IPS DF 6.9 (cell line): Measurements from ENCODE around the gene OGFOD3.
A peak's percentile ranks its signal among the peaks of the same experiment; 100 is the strongest.
"Not testable (repeated sequence)": the region's sequence is repeated elsewhere in the genome, so short reads cannot be mapped to it uniquely, and the experiment has no call there.

Source experiments
- DNase-seq: peaks from one replicate; pipeline ENCODE4 v3.0.0-alpha.2; 2013; ENCODE audit warnings: low read depth, low spot score
- H3K27ac ChIP-seq: one replicate; pipeline ENCODE4 v1.5.1; 2013; ENCODE audit warnings: low read length, control low read depth
- H3K27me3 ChIP-seq: 2 replicates; pipeline ENCODE4 v1.6.1; 2013; ENCODE audit warnings: mild to moderate bottlenecking, low read length; ENCODE audit not compliant: control insufficient read depth, insufficient read depth
- H3K36me3 ChIP-seq: 2 replicates; pipeline ENCODE4 v1.6.1; 2013; ENCODE audit warnings: low read length; ENCODE audit not compliant: control insufficient read depth, insufficient read depth
- H3K4me1 ChIP-seq: 2 replicates; pipeline ENCODE4 v1.6.1; 2013; ENCODE audit warnings: low read length; ENCODE audit not compliant: control insufficient read depth, insufficient read depth
- H3K4me3 ChIP-seq: 2 replicates; pipeline ENCODE4 v1.5.1; 2013; ENCODE audit warnings: mild to moderate bottlenecking, low read length
- H3K9me3 ChIP-seq: 2 replicates; pipeline ENCODE4 v1.6.1; 2013; ENCODE audit warnings: low read length, inconsistent platforms; ENCODE audit not compliant: control insufficient read depth, insufficient read depth
- WGBS: extraction: QIAGEN DNeasy Blood & Tissue Kit; methylation state at CpG from one replicate; pipeline ENCODE4 v1.1.7; 2013; ENCODE audit warnings: mixed read lengths, missing lambda C conversion rate; ENCODE audit not compliant: insufficient read length, insufficient coverage; 5-methylcytosine and 5-hydroxymethylcytosine counted together

OGFOD3 gene

GRCh38 chr17:82414548-82415281 lies 3.7 kb downstream of the OGFOD3 start:
- DNase-seq = peak; percentile 63
- H3K4me3 ChIP-seq = no peak overlapping the region
- H3K27ac ChIP-seq = no peak overlapping the region
- no peaks in the 10 kb centered on the region for H3K4me1 ChIP-seq
- H3K27me3 ChIP-seq = no peaks in the 10 kb centered on the region
- no peaks in the 10 kb centered on the region for H3K9me3 ChIP-seq
- no peaks in the 10 kb centered on the region for H3K36me3 ChIP-seq
- no CpG with 5 or more reads among the region's 38 CpGs for WGBS

GRCh38 chr17:82412535-82413520 lies 5.6 kb downstream of the OGFOD3 start:
- Histone ChIP-seq H3K9me3 (no peaks in the 10 kb centered on the region), H3K4me3 (no peak overlapping the region), H3K4me1 (no peaks in the 10 kb centered on the region), H3K36me3 (no peaks in the 10 kb centered on the region), H3K27me3 (no peaks in the 10 kb centered on the region), H3K27ac (no peak overlapping the region)
- no peak for DNase-seq
- no CpG with 5 or more reads among the region's 29 CpGs for WGBS

- no CpG with 5 or more reads among the region's 16 CpGs for WGBS
- not testable (repeated sequence) for H3K27me3 ChIP-seq
These were observed 6.3 kb downstream of the OGFOD3 start for GRCh38 chr17:82412081-82412480.

DNA sequence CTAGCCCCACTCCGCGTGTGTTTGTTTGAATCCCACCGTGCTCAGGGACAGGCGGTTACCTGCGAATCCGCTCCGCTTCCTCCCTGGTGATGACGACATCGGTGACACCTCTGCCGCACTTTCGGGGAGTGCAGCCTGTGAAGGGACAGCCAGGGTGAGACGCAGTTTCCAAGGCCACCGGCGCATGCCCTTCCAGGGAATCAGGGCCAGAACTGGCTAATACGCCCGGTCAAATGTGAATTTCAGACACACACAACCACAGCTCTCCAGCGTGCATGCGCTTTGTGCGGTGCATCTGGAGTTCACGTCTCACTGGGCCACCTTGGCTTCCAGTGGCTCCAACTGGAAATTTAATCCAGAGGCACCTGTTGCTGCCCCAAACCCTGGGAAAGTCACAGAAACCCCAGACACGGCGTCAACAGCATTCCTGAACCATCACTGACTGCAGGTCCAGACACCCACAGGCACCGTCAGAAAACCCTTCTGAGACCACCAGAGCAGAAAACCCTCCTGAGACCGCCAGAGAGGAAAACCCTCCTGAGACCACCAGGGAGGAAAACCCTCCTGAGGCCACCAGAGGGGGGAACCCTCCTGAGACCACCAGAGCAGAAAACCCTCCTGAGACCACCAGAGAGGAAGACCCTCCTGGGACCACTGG lies 6.9 kb downstream of the OGFOD3 start:
- H3K36me3 ChIP-seq = no peaks in the 10 kb centered on the region
- no CpG with 5 or more reads among the region's 24 CpGs for WGBS
- H3K27ac ChIP-seq = no peak overlapping the region
- no peak for DNase-seq
- no peaks in the 10 kb centered on the region for H3K4me1 ChIP-seq
- H3K27me3 ChIP-seq = no peaks in the 10 kb centered on the region
- H3K9me3 ChIP-seq = no peaks in the 10 kb centered on the region
- H3K4me3 ChIP-seq = no peak overlapping the region

More at GRCh38 chr17:82412081-82412480, 6.3 kb downstream of the OGFOD3 start:
- DNase-seq, H3K36me3 ChIP-seq, H3K27ac ChIP-seq, H3K9me3 ChIP-seq, H3K4me3 ChIP-seq, H3K4me1 ChIP-seq: not testable (repeated sequence)

- no CpG with 5 or more reads among the region's 14 CpGs for WGBS
- no peak for DNase-seq
- H3K9me3 ChIP-seq = no peaks in the 10 kb centered on the region
- H3K4me3 ChIP-seq = no peak overlapping the region
- H3K27ac ChIP-seq = no peak overlapping the region
- no peaks in the 10 kb centered on the region for H3K27me3 ChIP-seq
- H3K4me1 ChIP-seq = no peaks in the 10 kb centered on the region
- no peaks in the 10 kb centered on the region for H3K36me3 ChIP-seq
These were observed 8.2 kb downstream of the OGFOD3 start for GRCh38 chr17:82410014-82410716.

DNA sequence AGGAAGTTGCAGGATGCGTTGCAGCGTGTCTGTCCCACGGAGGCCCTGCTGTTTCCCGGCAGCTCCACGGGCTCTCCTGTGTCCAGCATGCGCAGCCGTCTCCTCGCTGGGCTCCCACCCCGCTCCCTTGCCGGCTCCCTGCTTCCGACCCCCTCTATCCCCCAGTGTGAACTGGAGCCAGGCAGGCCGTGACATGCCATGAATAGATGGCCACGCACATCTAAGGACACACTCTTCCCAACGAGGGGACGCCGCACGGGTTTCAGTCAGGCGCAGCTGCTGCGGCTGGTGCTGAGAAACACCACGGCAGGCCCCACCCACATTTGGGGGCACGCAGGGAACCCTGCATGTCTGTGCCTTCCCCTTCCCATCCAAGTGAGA lies 9.5 kb downstream of the OGFOD3 start:
- no peak overlapping the region for H3K27ac ChIP-seq
- WGBS = no CpG with 5 or more reads among the region's 21 CpGs
- H3K9me3 ChIP-seq = no peaks in the 10 kb centered on the region
- H3K27me3 ChIP-seq = no peaks in the 10 kb centered on the region
- H3K4me3 ChIP-seq = no peak overlapping the region
- no peak for DNase-seq
- H3K36me3 ChIP-seq = peaks cover 1% of the 10 kb centered on the region; the same call in 1 of the 2 replicates
- H3K4me1 ChIP-seq = no peaks in the 10 kb centered on the region

GRCh38 chr17:82408288-82408937 lies 10.0 kb downstream of the OGFOD3 start:
- Histone ChIP-seq H3K27ac (no peak overlapping the region), H3K4me3 (no peak overlapping the region), H3K4me1 (no peaks in the 10 kb centered on the region), H3K27me3 (no peaks in the 10 kb centered on the region), H3K36me3 (peaks cover 6% of the 10 kb centered on the region), H3K9me3 (no peaks in the 10 kb centered on the region)
- WGBS = no CpG with 5 or more reads among the region's 15 CpGs
- DNase-seq = no peak

- no peak for DNase-seq
- H3K27ac ChIP-seq = no peak overlapping the region
- H3K9me3 ChIP-seq = no peaks in the 10 kb centered on the region
- H3K36me3 ChIP-seq = peaks cover 6% of the 10 kb centered on the region
- no peak overlapping the region for H3K4me3 ChIP-seq
- H3K4me1 ChIP-seq = no peaks in the 10 kb centered on the region
- no peaks in the 10 kb centered on the region for H3K27me3 ChIP-seq
- no CpG with 5 or more reads among the region's 13 CpGs for WGBS
These were observed 11.1 kb downstream of the OGFOD3 start for GRCh38 chr17:82407255-82407654.

GRCh38 chr17:82406131-82406671 lies 12.2 kb downstream of the OGFOD3 start:
- Histone ChIP-seq H3K4me1 (no peaks in the 10 kb centered on the region), H3K9me3 (no peaks in the 10 kb centered on the region), H3K27ac (no peak overlapping the region), H3K27me3 (no peaks in the 10 kb centered on the region), H3K4me3 (no peak overlapping the region), H3K36me3 (peaks cover 6% of the 10 kb centered on the region)
- no peak for DNase-seq
- WGBS = no CpG with 5 or more reads among the region's 14 CpGs
